Endothelial cell of umbilical vein (primary cell): ENCODE measurements around the gene SLC25A46.
"Not testable (repeated sequence)": the region's sequence is repeated elsewhere in the genome, so short reads cannot be mapped to it uniquely, and the experiment has no call there.

Experiments used
- CTCF ChIP-seq, 2 donors: IDR thresholded peaks; 1 replicate in 1 of 2; 2 replicates in 1 of 2; pipeline ENCODE4 v1.5.1; 2011; ENCODE audit warnings: low read length in 2 of 2, mild to moderate bottlenecking in 2 of 2, moderate library complexity in 2 of 2, control low read depth in 1 of 2, inconsistent platforms in 1 of 2, low read depth in 1 of 2; ENCODE audit not compliant: insufficient read depth in 1 of 2; ENCODE audit errors: extremely low read depth in 1 of 2
- EZH2 ChIP-seq: IDR thresholded peaks from 2 replicates; pipeline ENCODE4 v1.6.1; 2012; ENCODE audit warnings: borderline replicate concordance, low read depth, mild to moderate bottlenecking, moderate library complexity, low read length, inconsistent platforms; ENCODE audit not compliant: severe bottlenecking
- GATA2 ChIP-seq: IDR thresholded peaks from 2 replicates; pipeline ENCODE4 v1.7.0; 2011; ENCODE audit warnings: low read depth, mild to moderate bottlenecking, moderate library complexity, mixed read lengths, low read length; ENCODE audit not compliant: insufficient read length, insufficient read depth
- MAX ChIP-seq: IDR thresholded peaks from 2 replicates; pipeline ENCODE4 v1.6.1; 2011; ENCODE audit not compliant: insufficient read depth, insufficient read length
- POLR2A ChIP-seq: IDR thresholded peaks from 2 replicates; pipeline ENCODE4 v1.6.1; 2012; ENCODE audit warnings: low read depth, mild to moderate bottlenecking, control low read depth, low read length
- POLR2AphosphoS5 ChIP-seq: IDR thresholded peaks from 2 replicates; pipeline ENCODE4 v1.6.1; 2012; ENCODE audit warnings: low read depth, mild to moderate bottlenecking, control low read depth, low read length, moderate library complexity; ENCODE audit not compliant: insufficient read depth

- TF ChIP-seq EZH2; CTCF (IDR thresholded peaks at IDR 0.05; ENCODE audit: extremely low read depth in 1 of 2, insufficient read depth in 1 of 2, low read depth in 1 of 2, low read length in 2 of 2); MAX; GATA2; POLR2A; POLR2AphosphoS5: not testable (repeated sequence)
These were observed 46.1 kb upstream of the SLC25A46 start for GRCh38 chr5:110692669-110693068.
